H9 (cell line): Measurements from ENCODE around the gene GXYLT2. TPM values are rescaled to one million over a fixed set of nuclear protein-coding genes. Genes with fewer than 3 reads are reported as not detected.

ENCODE experiments used
- DNase-seq: peaks from one replicate; pipeline ENCODE4 v3.0.0-alpha.2; 2017
- H2AFZ ChIP-seq: one replicate; pipeline ENCODE4 v1.6.1; 2013; ENCODE audit warnings: mild to moderate bottlenecking, low read length, control low read depth, moderate library complexity
- H2AK5ac ChIP-seq: 2 replicates; pipeline ENCODE4 v1.6.1; 2013; ENCODE audit warnings: low read length, control low read depth, mixed read lengths; ENCODE audit not compliant: insufficient read length
- H2BK120ac ChIP-seq: one replicate; pipeline ENCODE4 v1.6.1; 2013; ENCODE audit warnings: low read depth, mild to moderate bottlenecking, low read length, control low read depth, inconsistent platforms; ENCODE audit not compliant: poor library complexity, severe bottlenecking
- H2BK12ac ChIP-seq: 2 replicates; pipeline ENCODE4 v1.6.1; 2013; ENCODE audit warnings: low read length, control low read depth, mixed read lengths, low read depth; ENCODE audit not compliant: insufficient read length
- H2BK15ac ChIP-seq: 2 replicates; pipeline ENCODE4 v1.6.1; 2013; ENCODE audit warnings: low read depth, low read length, control low read depth
- H2BK20ac ChIP-seq: one replicate; pipeline ENCODE4 v1.6.1; 2013; ENCODE audit warnings: low read depth, mild to moderate bottlenecking, low read length, control low read depth, inconsistent platforms; ENCODE audit not compliant: poor library complexity, severe bottlenecking
- H2BK5ac ChIP-seq: 2 replicates; pipeline ENCODE4 v1.6.1; 2013; ENCODE audit warnings: low read length, control low read depth, mixed read lengths; ENCODE audit not compliant: insufficient read length
- H3K14ac ChIP-seq: 2 replicates; pipeline ENCODE4 v1.6.1; 2013; ENCODE audit warnings: low read length, control low read depth; ENCODE audit not compliant: insufficient read depth
- H3K18ac ChIP-seq: 2 replicates; pipeline ENCODE4 v1.6.1; 2013; ENCODE audit warnings: low read depth, mild to moderate bottlenecking, mixed read lengths, low read length, control low read depth; ENCODE audit not compliant: insufficient read length
- H3K23ac ChIP-seq: 2 replicates; pipeline ENCODE4 v1.6.1; 2013; ENCODE audit warnings: low read length, control low read depth, mixed read lengths, low read depth; ENCODE audit not compliant: insufficient read length
- H3K23me2 ChIP-seq: 2 replicates; pipeline ENCODE4 v1.6.1; 2013; ENCODE audit warnings: low read depth, mild to moderate bottlenecking, mixed read lengths, low read length, control low read depth; ENCODE audit not compliant: insufficient read length, poor library complexity, severe bottlenecking
- H3K27ac ChIP-seq: 2 replicates; pipeline ENCODE4 v1.5.1; 2013; ENCODE audit warnings: low read length, control low read depth, mixed read lengths, low read depth; ENCODE audit not compliant: insufficient read length
- H3K27me3 ChIP-seq: 2 replicates; pipeline ENCODE4 v1.6.1; 2013; ENCODE audit warnings: low read length, control low read depth, inconsistent platforms; ENCODE audit not compliant: insufficient read depth
- H3K4ac ChIP-seq: 2 replicates; pipeline ENCODE4 v1.6.1; 2013; ENCODE audit warnings: low read depth, mild to moderate bottlenecking, control low read depth, inconsistent platforms, low read length, moderate library complexity
- H3K4me1 ChIP-seq: 2 replicates; pipeline ENCODE4 v1.6.1; 2013; ENCODE audit warnings: low read length, control low read depth, inconsistent platforms; ENCODE audit not compliant: insufficient read depth
- H3K4me2 ChIP-seq: 2 replicates; pipeline ENCODE4 v1.6.1; 2013; ENCODE audit warnings: low read length, control low read depth, mixed read lengths; ENCODE audit not compliant: insufficient read length, insufficient read depth
- H3K56ac ChIP-seq: 2 replicates; pipeline ENCODE4 v1.6.1; 2013; ENCODE audit warnings: low read depth, mild to moderate bottlenecking, mixed read lengths, low read length, control low read depth; ENCODE audit not compliant: insufficient read length
- H3K79me1 ChIP-seq: 2 replicates; pipeline ENCODE4 v1.6.1; 2013; ENCODE audit warnings: low read depth, mild to moderate bottlenecking, moderate library complexity, low read length, control low read depth, inconsistent platforms; ENCODE audit not compliant: insufficient read depth, poor library complexity, severe bottlenecking
- H3K79me2 ChIP-seq: 2 replicates; pipeline ENCODE4 v1.6.1; 2013; ENCODE audit warnings: low read length, control low read depth, inconsistent platforms; ENCODE audit not compliant: insufficient read depth
- H3K9ac ChIP-seq: 2 replicates; pipeline ENCODE4 v1.6.1; 2013; ENCODE audit warnings: low read length, control low read depth, mixed read lengths; ENCODE audit not compliant: insufficient read length; ENCODE audit errors: extremely low read depth
- H3K9me3 ChIP-seq: one replicate; pipeline ENCODE4 v1.6.1; 2013; ENCODE audit warnings: low read depth, low read length, inconsistent platforms; ENCODE audit not compliant: control insufficient read depth
- H3T11ph ChIP-seq: one replicate; pipeline ENCODE4 v1.6.1; 2013; ENCODE audit warnings: mild to moderate bottlenecking, low read length, control low read depth, inconsistent platforms
- H4K20me1 ChIP-seq: one replicate; pipeline ENCODE4 v1.6.1; 2013; ENCODE audit not compliant: control insufficient read depth, insufficient read length, insufficient read depth
- H4K5ac ChIP-seq: 2 replicates; pipeline ENCODE4 v1.6.1; 2013; ENCODE audit warnings: low read depth, mild to moderate bottlenecking, mixed read lengths, low read length, control low read depth; ENCODE audit not compliant: insufficient read length
- H4K8ac ChIP-seq: replicated peaks from 2 replicates; pipeline ENCODE4 v1.6.1; 2013; ENCODE audit warnings: low read length, control low read depth, mixed read lengths, low read depth; ENCODE audit not compliant: insufficient read length
- H4K91ac ChIP-seq: 2 replicates; pipeline ENCODE4 v1.6.1; 2013; ENCODE audit warnings: low read depth, mild to moderate bottlenecking, moderate library complexity, mixed read lengths, low read length, control low read depth; ENCODE audit not compliant: insufficient read length
- H3K27ac Mint-ChIP-seq, 3 experiments: 2 replicates in 2 of 3; 3 replicates in 1 of 3; pipeline ENCODE4 v1.8.0; 2020 to 2021; ENCODE audit warnings: mixed read lengths in 3 of 3, mild to moderate bottlenecking in 1 of 3, moderate library complexity in 1 of 3
- H3K27me3 Mint-ChIP-seq: 2 replicates; pipeline ENCODE4 v1.8.0; 2021; ENCODE audit warnings: low read depth, mild to moderate bottlenecking, moderate library complexity, mixed read lengths
- H3K36me3 Mint-ChIP-seq, 3 experiments: 2 replicates in 2 of 3; 3 replicates in 1 of 3; pipeline ENCODE4 v1.8.0; 2020 to 2021; ENCODE audit warnings: low read depth in 3 of 3, mixed read lengths in 3 of 3; ENCODE audit not compliant: insufficient read depth in 1 of 3
- H3K4me1 Mint-ChIP-seq, 2 experiments: 2 replicates each; pipeline ENCODE4 v1.8.0; 2020; ENCODE audit warnings: mixed read lengths in 2 of 2
- H3K4me3 Mint-ChIP-seq, 2 experiments: 2 replicates in 1 of 2; 3 replicates in 1 of 2; pipeline ENCODE4 v1.8.0; 2020 to 2021; ENCODE audit warnings: mild to moderate bottlenecking in 2 of 2, mixed read lengths in 2 of 2, moderate library complexity in 1 of 2
- H3K9me3 Mint-ChIP-seq, 2 experiments: 2 replicates in 1 of 2; 3 replicates in 1 of 2; pipeline ENCODE4 v1.8.0; 2020; ENCODE audit warnings: mild to moderate bottlenecking in 2 of 2, mixed read lengths in 2 of 2, moderate library complexity in 1 of 2
- CTCF ChIP-seq: fragments of 200-600 bp; sonication (generic); conservative IDR thresholded peaks from 3 replicates; pipeline ENCODE4 v1.8.0; 2021; ENCODE audit warnings: antibody characterized with exemption, mild to moderate bottlenecking
- WGBS: extraction: QIAGEN DNeasy Blood & Tissue Kit; methylation state at CpG from one replicate; pipeline ENCODE4 v1.1.7; 2013; ENCODE audit warnings: missing lambda C conversion rate, low lambda C conversion rate, mixed read lengths; ENCODE audit not compliant: insufficient read length; ENCODE audit errors: extremely low coverage; 5-methylcytosine and 5-hydroxymethylcytosine counted together
- total RNA-seq: library from RNA; stranded (reverse); gene quantifications from 2 replicates; pipeline ENCODE4 v1.2.1, GENCODE V29; 2021

Gene GXYLT2
- total RNA-seq, 1 experiment from 2014 or later = 2.0 TPM

GRCh38 chr3:72938471-72939265 is 50.8 kb downstream of the GXYLT2 start:
- Histone ChIP-seq H4K91ac (no peak overlapping the region), H4K20me1 (no peaks in the 10 kb centered on the region), H4K5ac (no peak overlapping the region), H3K23me2 (no peaks in the 10 kb centered on the region), H3K23ac (no peak overlapping the region), H2AK5ac (no peak overlapping the region), H3K27ac (no peak overlapping the region), H3K27me3 (no peaks in the 10 kb centered on the region), H2BK120ac (no peak overlapping the region), H3K79me1 (no peaks in the 10 kb centered on the region), H2BK5ac (no peak overlapping the region), H3K4me2 (no peak overlapping the region), H2BK12ac (no peak overlapping the region), H3K9ac (no peak overlapping the region), H3K18ac (no peak overlapping the region), H3K79me2 (no peaks in the 10 kb centered on the region), H3T11ph (no peak overlapping the region), H3K56ac (no peak overlapping the region), H3K4ac (no peak overlapping the region), H4K8ac (no peak overlapping the region), H2BK15ac (no peak overlapping the region), H2AFZ (no peak overlapping the region), H3K9me3 (no peaks in the 10 kb centered on the region), H2BK20ac (no peak overlapping the region), H3K4me1 (no peaks in the 10 kb centered on the region), H3K14ac (no peak overlapping the region)
- Mint-ChIP-seq H3K27ac (no peak overlapping the region), H3K9me3 (no peaks in the 10 kb centered on the region), H3K4me3 (no peak overlapping the region), H3K4me1 (peaks cover 2 to 5% of the 10 kb centered on the region in 2 experiments), H3K27me3 (no peaks in the 10 kb centered on the region), H3K36me3 (no peaks in the 10 kb centered on the region)
- no peak for DNase-seq
- peak; percentile 72 for TF ChIP-seq CTCF
- no CpG with 5 or more reads among the region's 5 CpGs for whole genome bisulfite sequencing
